Stomach (tissue), 9 donors: ENCODE measurements around the gene NLRC5. TPM values are rescaled to one million over a fixed set of nuclear protein-coding genes. Genes with fewer than 3 reads are reported as not detected.
"Not testable (repeated sequence)": the region's sequence is repeated elsewhere in the genome, so short reads cannot be mapped to it uniquely, and the experiment has no call there.

Experiments used
- DNase-seq, 2 donors: peaks; one replicate each; pipeline versions ENCODE4 v3.0.0 to v3.0.0-alpha.2; 2013 to 2019
- H3K27ac ChIP-seq, 5 donors: fragments of 200-600 bp in 4 of 5; sonication (generic) in 4 of 5; one replicate each; pipeline ENCODE4 v1.5.1; 2013 to 2019; ENCODE audit warnings: mild to moderate bottlenecking in 1 of 5, moderate library complexity in 1 of 5
- H3K27me3 ChIP-seq, 3 donors: fragments of 200-600 bp; sonication (generic); one replicate each; pipeline ENCODE4 v1.5.1; 2017 to 2019; ENCODE audit warnings: mixed run types in 1 of 3
- H3K36me3 ChIP-seq, 4 donors: fragments of 200-600 bp; sonication (generic); 1 replicate in 3 of 4; 2 replicates in 1 of 4; pipeline ENCODE4 v1.5.1; 2016 to 2019
- H3K4me1 ChIP-seq, 4 donors: fragments of 200-600 bp; sonication (generic); one replicate each; pipeline ENCODE4 v1.5.1; 2016 to 2019
- H3K4me3 ChIP-seq, 4 donors: fragments of 200-600 bp; sonication (generic) in 3 of 4; one replicate each; pipeline ENCODE4 v1.5.1; 2016 to 2019; ENCODE audit warnings: mild to moderate bottlenecking in 1 of 4
- H3K9me3 ChIP-seq, 4 donors: fragments of 200-600 bp; sonication (generic); one replicate each; pipeline ENCODE4 v1.5.1; 2016 to 2019
- CTCF ChIP-seq, 7 experiments: fragments of 450-650 bp in 4 of 7; fragments of 200-600 bp in 3 of 7; sonication (generic) in 3 of 7; IDR thresholded peaks; one replicate each; pipeline ENCODE4 v1.5.1; 2016 to 2019; ENCODE audit warnings: antibody characterized with exemption in 7 of 7, control low read depth in 2 of 7, mild to moderate bottlenecking in 1 of 7
- EP300 ChIP-seq: sonication (generic); formaldehyde crosslinking; IDR thresholded peaks from one replicate; pipeline ENCODE4 v1.6.1; 2017; ENCODE audit warnings: antibody characterized with exemption
- POLR2A ChIP-seq, 4 donors: fragments of 450-650 bp; IDR thresholded peaks; one replicate each; pipeline ENCODE4 v1.6.1; 2016; ENCODE audit warnings: antibody characterized with exemption in 4 of 4, control low read depth in 2 of 4, mild to moderate bottlenecking in 1 of 4, moderate library complexity in 1 of 4
- POLR2AphosphoS5 ChIP-seq, 3 donors: sonication (generic); formaldehyde crosslinking; IDR thresholded peaks; one replicate each; pipeline ENCODE4 v1.6.1; 2016; ENCODE audit warnings: antibody characterized with exemption in 3 of 3
- WGBS, 5 donors: extraction: QIAGEN DNeasy Blood & Tissue Kit in 3 of 5; methylation state at CpG; one replicate each; pipeline versions ENCODE4 v1.1.5 to v1.1.7; 2013 to 2018; 5-methylcytosine and 5-hydroxymethylcytosine counted together
- intact Hi-C: fragments of 100-400 bp; cut with DNase I; formaldehyde crosslinking; loops from one replicate; pipeline ENCODE4 v1.15.1; 2023; ENCODE audit warnings: low total_unique reads
- polyA plus RNA-seq, 3 donors: library from polyadenylated mRNA; stranded (reverse); fragments of 200-250 nt; gene quantifications; one replicate each; pipeline ENCODE4 v1.2.3, GENCODE V29; 2013
- total RNA-seq, 5 donors: library from RNA; depleted of rRNA; stranded (reverse); fragments of >200 nt; gene quantifications; one replicate each; pipeline versions ENCODE4 v1.1.0 to v1.2.3, GENCODE V29; 2014 to 2016
- donor health status: healthy with polysubstance abuse.
- donor health status: Bipolar disorder and iron deficiency.
- donor health status: healthy.

The NLRC5 gene
- total and polyA plus RNA-seq, 8 donors, result 11.7 to 265 (median 29.4) TPM

GRCh38 chr16:56986361-56986760 lies 3.0 kb upstream of the NLRC5 start:
- Histone ChIP-seq H3K4me1 (peaks cover 7 to 67% (median 48%) of the 10 kb centered on the region in 4 donors), H3K27me3 (no peaks in the 10 kb centered on the region), H3K27ac (peak overlapping the region in 4 of 5 donors; percentile 7 to 91 (median 40)), H3K4me3 (no peak overlapping the region), H3K36me3 (no peaks in the 10 kb centered on the region), H3K9me3 (no peaks in the 10 kb centered on the region)
- 55 to 71% (median 60%) methylated on average over 1 of the region's 1 CpG for WGBS, 5 donors
- no peak for TF ChIP-seq EP300
- TF ChIP-seq POLR2AphosphoS5 (IDR thresholded peaks at IDR 0.05), result no peak
- no peak for TF ChIP-seq CTCF (IDR thresholded peaks at IDR 0.05)
- TF ChIP-seq POLR2A (IDR thresholded peaks at IDR 0.05), result no peak
- no peak for DNase-seq
- intact Hi-C loops, result no loop called here

- intact Hi-C loops, H3K36me3 ChIP-seq, H3K27me3 ChIP-seq, H3K9me3 ChIP-seq, H3K4me3 ChIP-seq, DNase-seq: not testable (repeated sequence)
- WGBS, 5 donors, result 85 to 89% (median 87%) methylated on average over 4 of the region's 4 CpGs
- Histone ChIP-seq H3K4me1 (peaks cover 7 to 73% (median 51%) of the 10 kb centered on the region in 4 donors), H3K27ac (peak overlapping the region in 2 of 5 donors; percentile 30 to 91)
Observed at GRCh38 chr16:56986908-56987307, 2.4 kb upstream of the NLRC5 start.

DNA sequence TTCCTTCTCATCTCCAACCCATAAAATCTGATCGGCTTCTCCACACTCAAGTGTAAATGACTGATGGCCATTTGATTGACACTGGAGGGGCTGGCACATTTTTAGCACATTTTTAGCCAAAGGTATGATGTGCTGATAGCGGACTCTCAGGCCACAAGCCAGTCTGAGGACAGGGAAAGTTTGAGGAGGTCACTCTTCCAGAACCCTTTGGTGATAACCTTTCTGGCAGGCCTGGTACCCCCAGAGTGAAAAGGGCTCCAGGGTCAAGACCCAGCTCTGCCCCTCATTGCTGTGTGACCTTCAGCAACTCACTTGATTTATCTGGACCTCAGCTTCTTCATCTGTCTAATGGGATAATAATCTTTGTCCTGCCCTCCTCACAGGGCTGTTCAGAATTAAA lies 1.7 kb upstream of the NLRC5 start:
- intact Hi-C loops, result no loop called here
- Histone ChIP-seq H3K27me3 (no peaks in the 10 kb centered on the region), H3K27ac (peak overlapping the region in 1 of 5 donors; percentile 91), H3K4me3 (peak overlapping the region in 1 of 4 donors; percentile 87), H3K36me3 (no peaks in the 10 kb centered on the region), H3K9me3 (no peaks in the 10 kb centered on the region), H3K4me1 (peaks cover 10 to 75% (median 54%) of the 10 kb centered on the region in 4 donors)
- 90 to 96% (median 93%) methylated on average over 2 of the region's 2 CpGs for WGBS, 5 donors
- TF ChIP-seq POLR2AphosphoS5 (IDR thresholded peaks at IDR 0.05) (no peak), POLR2A (IDR thresholded peaks at IDR 0.05) (no peak), EP300 (no peak), CTCF (IDR thresholded peaks at IDR 0.05) (no peak)
- no peak for DNase-seq

DNA sequence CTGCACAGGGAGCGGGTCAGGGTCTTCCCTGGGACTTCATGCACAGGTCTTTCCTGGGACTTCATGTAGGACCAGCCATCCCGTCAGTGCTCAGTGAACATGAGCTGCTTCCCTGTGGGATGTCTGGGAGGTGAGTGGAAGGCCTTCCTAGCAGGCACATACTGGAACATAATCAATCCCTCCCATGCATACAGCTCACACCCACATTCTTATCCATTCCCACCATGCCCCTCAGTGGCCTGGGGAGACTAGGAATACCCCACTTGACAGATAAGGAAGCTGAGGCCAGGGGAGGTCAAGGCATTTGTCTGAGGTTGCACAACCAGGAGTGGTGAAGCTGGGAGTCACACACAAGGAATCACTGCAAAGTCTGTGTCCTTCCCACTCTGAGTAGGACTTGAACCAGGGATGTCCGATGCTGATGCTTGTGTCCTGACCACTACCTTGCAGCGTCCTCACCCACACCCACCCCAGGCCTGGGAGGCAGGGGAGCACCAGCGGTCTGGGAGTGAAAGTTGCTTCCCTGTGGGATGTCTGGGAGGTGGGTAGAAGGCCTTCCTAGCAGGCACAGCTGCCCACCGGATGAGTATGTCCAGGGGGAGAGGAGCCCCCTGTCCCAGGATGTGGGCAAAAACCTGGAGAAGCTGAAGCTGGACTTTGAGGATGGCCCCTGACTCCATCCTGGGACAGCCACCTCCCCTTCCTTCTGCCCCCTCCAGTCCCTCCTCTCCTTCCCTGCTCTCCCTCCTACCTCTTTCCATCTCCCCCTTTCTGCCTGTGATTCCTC lies 1.0 kb upstream of the NLRC5 start:
- Histone ChIP-seq H3K4me1 (peaks cover 10 to 75% (median 52%) of the 10 kb centered on the region in 4 donors), H3K27ac (peak overlapping the region; percentile 78 to 91 (median 88)), H3K9me3 (no peaks in the 10 kb centered on the region), H3K4me3 (peak overlapping the region; percentile 74 to 87 (median 78)), H3K36me3 (no peaks in the 10 kb centered on the region), H3K27me3 (no peaks in the 10 kb centered on the region)
- 74 to 82% (median 81%) methylated on average over 5 to 6 of the region's 6 CpGs for WGBS, 5 donors
- intact Hi-C loops, result no loop called here
- no peak for DNase-seq
- TF ChIP-seq POLR2AphosphoS5 (IDR thresholded peaks at IDR 0.05) (no peak), CTCF (IDR thresholded peaks at IDR 0.05) (no peak), POLR2A (IDR thresholded peaks at IDR 0.05) (no peak), EP300 (no peak)

GRCh38 chr16:56989988-56990387 lies 631 bp downstream of the NLRC5 start:
- Histone ChIP-seq H3K27me3 (no peaks in the 10 kb centered on the region), H3K4me1 (peaks cover 10 to 73% (median 40%) of the 10 kb centered on the region in 4 donors), H3K36me3 (no peaks in the 10 kb centered on the region), H3K9me3 (no peaks in the 10 kb centered on the region), H3K4me3 (peak overlapping the region; percentile 74 to 87 (median 78)), H3K27ac (peak overlapping the region in 4 of 5 donors; percentile 82 to 91 (median 88))
- no peak for TF ChIP-seq CTCF (IDR thresholded peaks at IDR 0.05)
- TF ChIP-seq EP300, result no peak
- TF ChIP-seq POLR2A (IDR thresholded peaks at IDR 0.05), result no peak
- TF ChIP-seq POLR2AphosphoS5 (IDR thresholded peaks at IDR 0.05), result no peak
- 8 to 15% (median 13%) methylated on average over 7 of the region's 7 CpGs for WGBS, 5 donors
- intact Hi-C loops, result no loop called here
- DNase-seq, result no peak
